ENCODE measurements around the gene FKBP10. TPM values are rescaled to one million over a fixed set of nuclear protein-coding genes. Genes with fewer than 3 reads are reported as not detected.

Gene FKBP10
- total and polyA plus RNA-seq, 2 donors (not counting 3 experiments of a cell fraction or from before 2014, with no cell fraction given) = 168 to 377 TPM

- Histone ChIP-seq H3K4me2 (ENCODE audit: insufficient read depth, low read length) (no peak overlapping the region), H3K9me1 (replicated peaks; ENCODE audit: control insufficient read depth, extremely low read depth, insufficient read depth, low read length) (no peaks in the 10 kb centered on the region), H3K4me1 (ENCODE audit: control insufficient read depth, extremely low read depth, insufficient read depth, low read length) (no peaks in the 10 kb centered on the region), H4K20me1 (replicated peaks; ENCODE audit: control insufficient read depth, extremely low read depth, insufficient read depth, low read length) (no peaks in the 10 kb centered on the region), H3K27me3 (ENCODE audit: control insufficient read depth in 2 of 2, insufficient read depth in 2 of 2, low read length in 2 of 2) (no peaks in the 10 kb centered on the region), H3K79me2 (ENCODE audit: control insufficient read depth, insufficient read depth, low read length) (peaks cover 2% of the 10 kb centered on the region), H3K9ac (replicated peaks; ENCODE audit: extremely low read depth, insufficient read depth, low read length) (no peak overlapping the region), H2AFZ (ENCODE audit: low read depth, low read length) (no peak overlapping the region), H3K36me3 (ENCODE audit: control insufficient read depth in 2 of 2, extremely low read depth in 1 of 2, insufficient read depth in 2 of 2, low read length in 2 of 2) (no peaks in the 10 kb centered on the region), H3K4me3 (replicated peaks in 1 of 3; ENCODE audit: insufficient read depth in 1 of 3, low read depth in 1 of 3, low read length in 3 of 3) (no peak overlapping the region), H3K27ac (ENCODE audit: insufficient read depth, low read depth, low read length) (no peak overlapping the region), H3K9me3 (replicated peaks; ENCODE audit: control insufficient read depth, insufficient read depth, low read length) (no peaks in the 10 kb centered on the region)
- DNase-seq (ENCODE audit: low read depth, low spot score) (no peak), FAIRE-seq (no peak)
- intact Hi-C loops (cut with micrococcal nuclease) (no loop called here), dilution Hi-C loops (cut with MboI; ENCODE audit: extremely low pct_ligation_motif_present, low sequenced_read_pairs) (no loop called here)
- BruUV-seq (replicated peaks) = no TSS peak
- no peak for TF ChIP-seq CTCF (IDR thresholded peaks at IDR 0.05; ENCODE audit: extremely low read depth in 1 of 2, insufficient read depth in 1 of 2, low read depth in 1 of 2, low read length in 2 of 2)
- TF ChIP-seq JUN (IDR thresholded peaks at IDR 0.05; ENCODE audit: borderline replicate concordance, insufficient read depth, insufficient read length, low read depth) = no peak
- TF ChIP-seq GATA2 (IDR thresholded peaks at IDR 0.05; ENCODE audit: insufficient read depth, insufficient read length, low read depth, low read length) = no peak
- no peak for TF ChIP-seq MYC (IDR thresholded peaks at IDR 0.05; ENCODE audit: low read depth, low read length)
- TF ChIP-seq POLR2AphosphoS5 (IDR thresholded peaks at IDR 0.05; ENCODE audit: insufficient read depth, low read depth, low read length) = no peak
- TF ChIP-seq POLR2A (IDR thresholded peaks at IDR 0.05; ENCODE audit: low read depth, low read length) = no peak
- no peak for TF ChIP-seq EZH2 (IDR thresholded peaks at IDR 0.05; ENCODE audit: borderline replicate concordance, low read depth, low read length, severe bottlenecking)
- TF ChIP-seq MAX (IDR thresholded peaks at IDR 0.05; ENCODE audit: insufficient read depth, insufficient read length) = no peak
- TF ChIP-seq FOS (IDR thresholded peaks at IDR 0.05; ENCODE audit: borderline replicate concordance, insufficient read depth, low read length) = no peak
- CTCF ChIA-PET = no interaction called here
- POLR2A ChIA-PET = no interaction called here
These were observed 32.2 kb downstream of the FKBP10 start for GRCh38 chr17:41844971-41845370.
